Loucy (cell line): ENCODE results near the gene SLC1A4.

Source experiments
- EZH2phosphoT487 ChIP-seq: fragments of 200-600 bp; IDR thresholded peaks from 2 replicates; pipeline ENCODE4 v1.6.1; 2018; ENCODE audit warnings: antibody characterized with exemption, mild to moderate bottlenecking, moderate library complexity, borderline replicate concordance
- TF ChIP-seq, protein P1 (sequence below): fragments of 200-600 bp; sonication (generic); conservative IDR thresholded peaks from 2 replicates; pipeline ENCODE4 v1.5.1; 2014; ENCODE audit warnings: mild to moderate bottlenecking, antibody characterized with exemption, low read length

GRCh38 chr2:64943387-64944150, 45.6 kb upstream of the SLC1A4 start:
- TF ChIP-seq, protein P1, sequence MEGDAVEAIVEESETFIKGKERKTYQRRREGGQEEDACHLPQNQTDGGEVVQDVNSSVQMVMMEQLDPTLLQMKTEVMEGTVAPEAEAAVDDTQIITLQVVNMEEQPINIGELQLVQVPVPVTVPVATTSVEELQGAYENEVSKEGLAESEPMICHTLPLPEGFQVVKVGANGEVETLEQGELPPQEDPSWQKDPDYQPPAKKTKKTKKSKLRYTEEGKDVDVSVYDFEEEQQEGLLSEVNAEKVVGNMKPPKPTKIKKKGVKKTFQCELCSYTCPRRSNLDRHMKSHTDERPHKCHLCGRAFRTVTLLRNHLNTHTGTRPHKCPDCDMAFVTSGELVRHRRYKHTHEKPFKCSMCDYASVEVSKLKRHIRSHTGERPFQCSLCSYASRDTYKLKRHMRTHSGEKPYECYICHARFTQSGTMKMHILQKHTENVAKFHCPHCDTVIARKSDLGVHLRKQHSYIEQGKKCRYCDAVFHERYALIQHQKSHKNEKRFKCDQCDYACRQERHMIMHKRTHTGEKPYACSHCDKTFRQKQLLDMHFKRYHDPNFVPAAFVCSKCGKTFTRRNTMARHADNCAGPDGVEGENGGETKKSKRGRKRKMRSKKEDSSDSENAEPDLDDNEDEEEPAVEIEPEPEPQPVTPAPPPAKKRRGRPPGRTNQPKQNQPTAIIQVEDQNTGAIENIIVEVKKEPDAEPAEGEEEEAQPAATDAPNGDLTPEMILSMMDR: no peak
- TF ChIP-seq EZH2phosphoT487: no peak
